GM21825 (cell line): ENCODE results near the gene SPRED2.

Source experiments
- ATAC-seq: cut with Tn5 transposase; IDR thresholded peaks from one replicate; pipeline ENCODE4 v1.9.1; 2021; ENCODE audit warnings: mild to moderate bottlenecking, moderate library complexity; ENCODE audit not compliant: unreplicated experiment

Gene SPRED2

GRCh38 chr2:65316072-65316471 is 116.3 kb downstream of the SPRED2 start:
- no peak for ATAC-seq

- ATAC-seq = no peak
These were observed 117.5 kb downstream of the SPRED2 start for GRCh38 chr2:65314801-65315441.

GRCh38 chr2:65313954-65314256 is 118.5 kb downstream of the SPRED2 start:
- no peak for ATAC-seq

GRCh38 chr2:65313126-65313953 is 119.1 kb downstream of the SPRED2 start:
- ATAC-seq = no peak

GRCh38 chr2:65311596-65311995 is 120.8 kb downstream of the SPRED2 start:
- no peak for ATAC-seq

GRCh38 chr2:65311049-65311448 is 121.3 kb downstream of the SPRED2 start:
- ATAC-seq = no peak

GRCh38 chr2:65309699-65310098 is 122.7 kb downstream of the SPRED2 start:
- ATAC-seq = no peak

GRCh38 chr2:65305934-65306333 is 126.5 kb downstream of the SPRED2 start:
- ATAC-seq = no peak

- ATAC-seq = peak; percentile 86
These were observed 131.4 kb downstream of the SPRED2 start for GRCh38 chr2:65300761-65301711.

GRCh38 chr2:65300134-65300760 is 132.2 kb downstream of the SPRED2 start:
- no peak for ATAC-seq

- ATAC-seq = no peak
These were observed 133.2 kb downstream of the SPRED2 start for GRCh38 chr2:65299246-65299645.

GRCh38 chr2:65298089-65298488 is 134.3 kb downstream of the SPRED2 start:
- ATAC-seq = no peak

- ATAC-seq = no peak
These were observed 134.9 kb downstream of the SPRED2 start for GRCh38 chr2:65297544-65297943.

GRCh38 chr2:65296971-65297370 is 135.4 kb downstream of the SPRED2 start:
- no peak for ATAC-seq

- no peak for ATAC-seq
These were observed 137.7 kb downstream of the SPRED2 start for GRCh38 chr2:65294701-65295100.

- ATAC-seq = no peak
These were observed 138.3 kb downstream of the SPRED2 start for GRCh38 chr2:65294136-65294535.

GRCh38 chr2:65293376-65293775 is 139.0 kb downstream of the SPRED2 start:
- ATAC-seq = no peak

- no peak for ATAC-seq
These were observed 139.9 kb downstream of the SPRED2 start for GRCh38 chr2:65292461-65293011.

- no peak for ATAC-seq
These were observed 140.3 kb downstream of the SPRED2 start for GRCh38 chr2:65292106-65292400.

GRCh38 chr2:65291216-65292105 is 140.9 kb downstream of the SPRED2 start:
- no peak for ATAC-seq
